ENCODE measurements around the gene MUC6. TPM values are rescaled to one million over a fixed set of nuclear protein-coding genes. Genes with fewer than 3 reads are reported as not detected.

Gene MUC6
- total and polyA plus RNA-seq, 2 of the 8 experiments (the other 6 are each of a cell fraction or from before 2014, with no cell fraction given), result not detected

- Histone ChIP-seq H3K56ac (replicated peaks; ENCODE audit: insufficient read length, low read depth, low read length) (no peak overlapping the region), H2BK20ac (ENCODE audit: low read length) (no peak overlapping the region), H3K79me2 (ENCODE audit: control insufficient read depth in 1 of 2, insufficient read depth in 2 of 2, low read length in 2 of 2) (no peaks in the 10 kb centered on the region), H4K20me1 (replicated peaks in 1 of 2; ENCODE audit: control insufficient read depth in 1 of 2, insufficient read depth in 2 of 2, low read length in 2 of 2) (peaks cover 0 to 9% of the 10 kb centered on the region in 2 experiments), H4K8ac (ENCODE audit: extremely low read depth, insufficient read depth, low read length) (no peak overlapping the region), H2AK5ac (ENCODE audit: low read depth, low read length) (no peak overlapping the region), H3K27me3 (replicated peaks in 1 of 4; ENCODE audit: control insufficient read depth in 3 of 4, extremely low read depth in 1 of 4, insufficient read depth in 3 of 4, low read length in 3 of 4) (no peaks in the 10 kb centered on the region), H3K4me3 (ENCODE audit: extremely low read depth in 1 of 4, insufficient read depth in 2 of 4, low read depth in 3 of 4, low read length in 4 of 4) (no peak overlapping the region), H3K4ac (replicated peaks; ENCODE audit: insufficient read length, low read depth, low read length) (no peak overlapping the region), H3K9me3 (ENCODE audit: insufficient read depth in 2 of 2, low read depth in 1 of 2, low read length in 1 of 2) (no peaks in the 10 kb centered on the region), H2BK15ac (ENCODE audit: low read length) (no peak overlapping the region), H3K36me3 (ENCODE audit: control insufficient read depth in 2 of 4, insufficient read depth in 4 of 4, low read length in 3 of 4) (no peaks in the 10 kb centered on the region), H3K4me1 (replicated peaks in 1 of 4; ENCODE audit: control insufficient read depth in 3 of 4, insufficient read depth in 4 of 4, low read length in 3 of 4) (peaks cover 0 to 2% (median 0%) of the 10 kb centered on the region in 4 experiments; a peak in 1 of 7 replicates), H3K23ac (ENCODE audit: insufficient read length) (no peak overlapping the region), H3K79me1 (ENCODE audit: low read depth, low read length) (peaks cover 4% of the 10 kb centered on the region; the same call in 1 of the 2 replicates), H3K23me2 (ENCODE audit: low read depth, low read length) (peaks cover 7% of the 10 kb centered on the region), H3K27ac (ENCODE audit: low read depth, low read length) (no peak overlapping the region), H2BK5ac (ENCODE audit: low read depth, low read length) (no peak overlapping the region), H2BK12ac (ENCODE audit: low read depth, low read length) (no peak overlapping the region), H4K91ac (replicated peaks; ENCODE audit: insufficient read length, low read length) (no peak overlapping the region), H2BK120ac (replicated peaks; ENCODE audit: low read depth, low read length) (no peak overlapping the region), H2AFZ (ENCODE audit: low read length) (no peak overlapping the region), H3K14ac (ENCODE audit: insufficient read length) (no peak overlapping the region), H4K5ac (ENCODE audit: insufficient read length, low read depth, low read length) (no peak overlapping the region), H3K4me2 (ENCODE audit: insufficient read depth in 1 of 2, low read depth in 2 of 2, low read length in 2 of 2) (no peak overlapping the region), H3K18ac (ENCODE audit: extremely low read depth, low read length) (no peak overlapping the region), H3K9ac (replicated peaks in 1 of 4; ENCODE audit: extremely low read depth in 1 of 4, low read depth in 3 of 4, low read length in 3 of 4) (no peak overlapping the region)
- CTCF ChIA-PET (ENCODE audit: partially characterized antibody), result no interaction called here
- 93% methylated on average over 30 of the region's 30 CpGs; no CpG with 5 or more reads in 1 of the 2 experiments for WGBS, 2 experiments (ENCODE audit: extremely low coverage in 1 of 2, insufficient coverage in 1 of 2, insufficient read length in 1 of 2, insufficient replicate concordance in 2 of 2, low coverage in 1 of 2, low lambda C conversion rate in 2 of 2, missing lambda C conversion rate in 1 of 2)
- FAIRE-seq (no peak), DNase-seq (ENCODE audit: low read depth in 1 of 2, low spot score in 2 of 2) (no peak)
- POLR2A ChIA-PET (ENCODE audit: partially characterized antibody), result interaction anchor here (1.2 kb wide), 1 partner anchor 18 kb away, joined by 4 read pairs; no protein-coding TSS in a partner anchor
- no peak for TF ChIP-seq BACH1 (IDR thresholded peaks at IDR 0.05; ENCODE audit: low read length)
- no peak for TF ChIP-seq KDM5A (IDR thresholded peaks at IDR 0.05; ENCODE audit: low read length)
- TF ChIP-seq ATF2 (IDR thresholded peaks at IDR 0.05; ENCODE audit: low read length), result no peak
- no peak for TF ChIP-seq FOSL1 (IDR thresholded peaks at IDR 0.05; ENCODE audit: insufficient read depth, low read depth, low read length)
- no peak for TF ChIP-seq MAFK (IDR thresholded peaks at IDR 0.05; ENCODE audit: low read depth, low read length)
- TF ChIP-seq POLR2A (IDR thresholded peaks at IDR 0.05; ENCODE audit: control extremely low read depth in 1 of 2, low read depth in 2 of 2, low read length in 2 of 2), result no peak
- no peak for TF ChIP-seq ZNF274 (IDR thresholded peaks at IDR 0.05; ENCODE audit: borderline replicate concordance, extremely low read depth, low read length)
- no peak for TF ChIP-seq SP2 (IDR thresholded peaks at IDR 0.05; ENCODE audit: low read length)
- no peak for TF ChIP-seq RNF2 (IDR thresholded peaks at IDR 0.05; ENCODE audit: borderline replicate concordance, low read depth, low read length, missing control alignments, poor library complexity, severe bottlenecking)
- TF ChIP-seq JUN (IDR thresholded peaks at IDR 0.05; ENCODE audit: low read depth, low read length), result no peak
- TF ChIP-seq CBX5 (IDR thresholded peaks at IDR 0.05; ENCODE audit: low read depth, low read length), result no peak
Measured at GRCh38 chr11:1031121-1031899, 5.2 kb downstream of the MUC6 start.

Data from H1 (cell line).